Left ventricle myocardium superior (tissue), 1 donor: ENCODE data around the gene ARMC3. TPM values are rescaled to one million over a fixed set of nuclear protein-coding genes. Genes with fewer than 3 reads are reported as not detected.
"Not testable (repeated sequence)": the region's sequence is repeated elsewhere in the genome, so short reads cannot be mapped to it uniquely, and the experiment has no call there.

ENCODE experiments used
- ATAC-seq: fragments of 200-7000 bp; cut with Tn5 transposase; one replicate; pipeline ENCODE4 v1.9.1; 2020; ENCODE audit warnings: mild to moderate bottlenecking, moderate library complexity
- DNase-seq: peaks from one replicate; pipeline ENCODE4 v3.0.0-alpha.2; 2020
- intact Hi-C: fragments of 100-400 bp; cut with micrococcal nuclease; formaldehyde crosslinking; loops from one replicate; pipeline ENCODE4 v1.11.0; 2022
- total RNA-seq: library from RNA; stranded (reverse); fragmentation: NEBNext Ultra II Directional; extraction: Animal tissue kit (Norgen Biotek cat#: 25700); gene quantifications from one replicate; pipeline ENCODE4 v1.2.1, GENCODE V29; 2021
- donor health status: DM: no; HTN: yes; CAD: no; lungs with severe emphysema.

The ARMC3 gene
- total RNA-seq, 1 donor from 2014 or later, result not detected

- ATAC-seq (no peak), DNase-seq (no peak)
- intact Hi-C loops, result no loop called here
These were observed 107.7 kb downstream of the ARMC3 start for GRCh38 chr10:23035569-23035968.

- ATAC-seq (no peak), DNase-seq (no peak)
- intact Hi-C loops, result no loop called here
These were observed 109.3 kb downstream of the ARMC3 start for GRCh38 chr10:23037152-23037551.

GRCh38 chr10:23037561-23037960 is 109.7 kb downstream of the ARMC3 start:
- DNase-seq (no peak), ATAC-seq (no peak)
- intact Hi-C loops, result no loop called here

GRCh38 chr10:23038172-23038571 is 110.3 kb downstream of the ARMC3 start:
- ATAC-seq (no peak), DNase-seq (no peak)
- intact Hi-C loops, result no loop called here

GRCh38 chr10:23040002-23040401 is 112.1 kb downstream of the ARMC3 start:
- DNase-seq (no peak), ATAC-seq (no peak)
- intact Hi-C loops, result no loop called here

- intact Hi-C loops, result no loop called here
- ATAC-seq (no peak), DNase-seq (no peak)
These were observed 118.2 kb downstream of the ARMC3 start for GRCh38 chr10:23046027-23046426.

- intact Hi-C loops, result no loop called here
- no peak for DNase-seq
- ATAC-seq, result peak; percentile 82
These were observed 119.6 kb downstream of the ARMC3 start for GRCh38 chr10:23047201-23048050.

- no peak for ATAC-seq
- intact Hi-C loops, result no loop called here
- no peak for DNase-seq
These were observed 120.3 kb downstream of the ARMC3 start for GRCh38 chr10:23048191-23048590.

GRCh38 chr10:23051278-23051677 is 123.4 kb downstream of the ARMC3 start:
- intact Hi-C loops, result no loop called here
- ATAC-seq (no peak), DNase-seq (no peak)

- peak; percentile 51 for ATAC-seq
- intact Hi-C loops, result no loop called here
- no peak for DNase-seq
These were observed 124.0 kb downstream of the ARMC3 start for GRCh38 chr10:23051855-23052331.

- intact Hi-C loops, result no loop called here
- DNase-seq (no peak), ATAC-seq (no peak)
These were observed 125.2 kb downstream of the ARMC3 start for GRCh38 chr10:23053036-23053435.

- intact Hi-C loops, result no loop called here
- no peak for ATAC-seq
- no peak for DNase-seq
These were observed 127.8 kb downstream of the ARMC3 start for GRCh38 chr10:23055424-23056185.

- intact Hi-C loops, result no loop called here
- DNase-seq (no peak), ATAC-seq (no peak)
These were observed 128.3 kb downstream of the ARMC3 start for GRCh38 chr10:23056186-23056579.

GRCh38 chr10:23058366-23058765 is 130.5 kb downstream of the ARMC3 start:
- no peak for DNase-seq
- no peak for ATAC-seq
- intact Hi-C loops, result no loop called here

GRCh38 chr10:23060918-23061317 is 133.1 kb downstream of the ARMC3 start:
- ATAC-seq (no peak), DNase-seq (no peak)
- intact Hi-C loops, result no loop called here

- ATAC-seq (no peak), DNase-seq (no peak)
- intact Hi-C loops, result no loop called here
These were observed 135.5 kb downstream of the ARMC3 start for GRCh38 chr10:23063045-23063972.

- ATAC-seq (no peak), DNase-seq (no peak)
- intact Hi-C loops, result no loop called here
These were observed 136.3 kb downstream of the ARMC3 start for GRCh38 chr10:23063973-23064812.

- DNase-seq, intact Hi-C loops, ATAC-seq: not testable (repeated sequence)
These were observed 136.9 kb downstream of the ARMC3 start for GRCh38 chr10:23064813-23065114.
